Upper lobe of left lung (tissue), 6 donors: ENCODE data around the gene GLUD1. TPM values are rescaled to one million over a fixed set of nuclear protein-coding genes. Genes with fewer than 3 reads are reported as not detected.

Experiments
- ATAC-seq, 2 donors: fragments of 200-7000 bp; cut with Tn5 transposase; one replicate each; pipeline ENCODE4 v1.9.1; 2022; ENCODE audit warnings: mild to moderate bottlenecking in 2 of 2, moderate library complexity in 2 of 2; ENCODE audit not compliant: low FRiP score in 2 of 2
- DNase-seq, 2 donors: peaks; one replicate each; pipeline ENCODE4 v3.0.0-alpha.2; 2019 to 2020
- H3K27ac ChIP-seq, 4 donors: fragments of 200-600 bp; sonication (generic); one replicate each; pipeline ENCODE4 v1.5.1; 2016 to 2019
- H3K27me3 ChIP-seq, 4 donors: fragments of 200-600 bp; sonication (generic); one replicate each; pipeline ENCODE4 v1.5.1; 2017 to 2019
- H3K36me3 ChIP-seq, 4 donors: fragments of 200-600 bp; sonication (generic); one replicate each; pipeline ENCODE4 v1.5.1; 2016 to 2019
- H3K4me1 ChIP-seq, 4 donors: fragments of 200-600 bp; sonication (generic); one replicate each; pipeline ENCODE4 v1.5.1; 2018 to 2019
- H3K4me3 ChIP-seq, 4 donors: fragments of 200-600 bp; sonication (generic); one replicate each; pipeline ENCODE4 v1.5.1; 2017 to 2019; ENCODE audit warnings: mild to moderate bottlenecking in 2 of 4, moderate library complexity in 1 of 4
- H3K9me3 ChIP-seq, 4 donors: fragments of 200-600 bp; sonication (generic); one replicate each; pipeline ENCODE4 v1.5.1; 2018 to 2019
- CTCF ChIP-seq, 6 experiments: fragments of 450-650 bp in 4 of 6; fragments of 200-600 bp in 2 of 6; sonication (generic) in 2 of 6; IDR thresholded peaks; one replicate each; pipeline ENCODE4 v1.5.1; 2016 to 2019; ENCODE audit warnings: antibody characterized with exemption in 6 of 6
- EP300 ChIP-seq, 4 donors: sonication (generic); formaldehyde crosslinking; IDR thresholded peaks; one replicate each; pipeline ENCODE4 v1.5.1; 2017; ENCODE audit warnings: antibody characterized with exemption in 4 of 4, control low read depth in 2 of 4
- POLR2A ChIP-seq, 4 donors: fragments of 450-650 bp; IDR thresholded peaks; one replicate each; pipeline ENCODE4 v1.5.1; 2016 to 2017; ENCODE audit warnings: antibody characterized with exemption in 4 of 4, mild to moderate bottlenecking in 2 of 4
- POLR2AphosphoS5 ChIP-seq, 2 donors: sonication (generic); formaldehyde crosslinking; IDR thresholded peaks; one replicate each; pipeline ENCODE4 v1.5.1; 2017; ENCODE audit warnings: antibody characterized with exemption in 2 of 2
- WGBS, 2 donors: methylation state at CpG; one replicate each; pipeline ENCODE4 v1.1.5; 2017 to 2018; 5-methylcytosine and 5-hydroxymethylcytosine counted together
- total RNA-seq, 6 donors: library from RNA; depleted of rRNA in 4 of 6; stranded (reverse); fragments of >200 nt in 4 of 6; gene quantifications; one replicate each; pipeline versions ENCODE4 v1.1.0 to v1.2.1, GENCODE V29; 2016 to 2021
- donor health status: DM: no; HTN: no; CAD: no; lungs with moderate emphysema.
- donor health status: DM: no; HTN: yes; CAD: no; lungs with severe emphysema.

Gene GLUD1
- total RNA-seq, 6 donors from 2014 or later: 66.0 to 144 (median 116) TPM

- Histone ChIP-seq H3K9me3 (no peaks in the 10 kb centered on the region), H3K27me3 (no peaks in the 10 kb centered on the region), H3K27ac (no peak overlapping the region), H3K4me1 (peaks cover 0 to 10% (median 5%) of the 10 kb centered on the region in 4 donors), H3K36me3 (peaks cover 27 to 98% (median 74%) of the 10 kb centered on the region in 4 donors), H3K4me3 (no peak overlapping the region)
- TF ChIP-seq POLR2A (IDR thresholded peaks at IDR 0.05): no peak
- no peak for TF ChIP-seq POLR2AphosphoS5 (IDR thresholded peaks at IDR 0.05)
- TF ChIP-seq EP300 (IDR thresholded peaks at IDR 0.05): no peak
- no peak for TF ChIP-seq CTCF (IDR thresholded peaks at IDR 0.05)
- DNase-seq: no peak
- WGBS, 2 donors: 92 to 93% methylated on average over 1 of the region's 1 CpG
- ATAC-seq: no peak
Measured at GRCh38 chr10:87059401-87059800, 35.2 kb downstream of the GLUD1 start.

GRCh38 chr10:87058171-87058570 is 36.5 kb downstream of the GLUD1 start:
- TF ChIP-seq EP300 (IDR thresholded peaks at IDR 0.05) (no peak), POLR2A (IDR thresholded peaks at IDR 0.05) (no peak), POLR2AphosphoS5 (IDR thresholded peaks at IDR 0.05) (no peak), CTCF (IDR thresholded peaks at IDR 0.05) (no peak)

GRCh38 chr10:87054373-87055295 is 40.0 kb downstream of the GLUD1 start:
- peak overlapping the region in 3 of 4 donors; percentile 2 to 53 (median 4) for H3K27ac ChIP-seq
- peak in 1 of 2 donors; percentile 84 for ATAC-seq
- WGBS, 2 donors: 52 to 61% methylated on average over 7 of the region's 7 CpGs

More at GRCh38 chr10:87058171-87058570, 36.5 kb downstream of the GLUD1 start:
- DNase-seq (no peak), ATAC-seq (no peak)
- H3K27ac ChIP-seq: no peak overlapping the region
- WGBS, 2 donors: 50 to 72% methylated on average over 1 of the region's 1 CpG
- peaks cover 3 to 16% (median 6%) of the 10 kb centered on the region in 4 donors for H3K4me1 ChIP-seq
- no peaks in the 10 kb centered on the region for H3K27me3 ChIP-seq
- peaks cover 25 to 98% (median 75%) of the 10 kb centered on the region in 4 donors for H3K36me3 ChIP-seq
- H3K4me3 ChIP-seq: no peak overlapping the region
- no peaks in the 10 kb centered on the region for H3K9me3 ChIP-seq

GRCh38 chr10:87053577-87054181 is 41.0 kb downstream of the GLUD1 start:
- H3K27me3 ChIP-seq: no peaks in the 10 kb centered on the region
- DNase-seq (no peak), ATAC-seq (no peak)
- 90 to 91% methylated on average over 7 of the region's 7 CpGs for WGBS, 2 donors
- peaks cover 10 to 96% (median 58%) of the 10 kb centered on the region in 4 donors for H3K36me3 ChIP-seq
- H3K27ac ChIP-seq: peak overlapping the region in 1 of 4 donors; percentile 53
- no peak overlapping the region for H3K4me3 ChIP-seq
- peaks cover 3 to 21% (median 6%) of the 10 kb centered on the region in 4 donors for H3K4me1 ChIP-seq
- TF ChIP-seq POLR2AphosphoS5 (IDR thresholded peaks at IDR 0.05) (no peak), CTCF (IDR thresholded peaks at IDR 0.05) (no peak), POLR2A (IDR thresholded peaks at IDR 0.05) (no peak), EP300 (IDR thresholded peaks at IDR 0.05) (no peak)
- no peaks in the 10 kb centered on the region for H3K9me3 ChIP-seq

More at GRCh38 chr10:87054373-87055295, 40.0 kb downstream of the GLUD1 start:
- Histone ChIP-seq H3K4me1 (peaks cover 3 to 21% (median 6%) of the 10 kb centered on the region in 4 donors), H3K27me3 (no peaks in the 10 kb centered on the region), H3K4me3 (no peak overlapping the region), H3K36me3 (peaks cover 12 to 96% (median 64%) of the 10 kb centered on the region in 4 donors), H3K9me3 (no peaks in the 10 kb centered on the region)
- DNase-seq: no peak
- TF ChIP-seq CTCF (IDR thresholded peaks at IDR 0.05) (peak in 1 of 6 experiments; percentile 24), POLR2A (IDR thresholded peaks at IDR 0.05) (no peak), EP300 (IDR thresholded peaks at IDR 0.05) (no peak), POLR2AphosphoS5 (IDR thresholded peaks at IDR 0.05) (no peak)
